DOHH2 (cell line): Measurements from ENCODE around the gene NSG2.

Experiments used
- H3F3A ChIP-seq: fragments of 200-600 bp; sonication (generic), shearing (Covaris generic); 2 replicates; pipeline ENCODE4 v1.6.0; 2016; ENCODE audit warnings: antibody characterized with exemption, mild to moderate bottlenecking; ENCODE audit not compliant: control insufficient read depth, insufficient read depth
- H3K27ac ChIP-seq: fragments of 200-600 bp; sonication (generic); 2 replicates; pipeline ENCODE4 v1.5.1; 2014; ENCODE audit warnings: low read depth, mild to moderate bottlenecking, low read length, moderate library complexity
- H3K27me3 ChIP-seq: fragments of 200-600 bp; sonication (generic); 2 replicates; pipeline ENCODE4 v1.6.1; 2014; ENCODE audit warnings: mild to moderate bottlenecking, low read length, mixed read lengths; ENCODE audit not compliant: control insufficient read depth
- H3K36me3 ChIP-seq: fragments of 200-600 bp; sonication (generic); 2 replicates; pipeline ENCODE4 v1.6.1; 2014; ENCODE audit warnings: mild to moderate bottlenecking, low read length, moderate library complexity, mixed read lengths; ENCODE audit not compliant: control insufficient read depth
- H3K4me1 ChIP-seq: fragments of 200-600 bp; sonication (generic); 2 replicates; pipeline ENCODE4 v1.6.1; 2014; ENCODE audit warnings: mild to moderate bottlenecking, low read length, mixed read lengths; ENCODE audit not compliant: control insufficient read depth
- H3K4me2 ChIP-seq: fragments of 200-600 bp; sonication (generic); 2 replicates; pipeline ENCODE4 v1.6.0; 2014; ENCODE audit warnings: mild to moderate bottlenecking, low read length, moderate library complexity
- H3K4me3 ChIP-seq: fragments of 200-600 bp; sonication (generic); 2 replicates; pipeline ENCODE4 v1.5.1; 2014; ENCODE audit warnings: mild to moderate bottlenecking, low read length, mixed read lengths
- H3K79me2 ChIP-seq: fragments of 200-600 bp; sonication (generic); 2 replicates; pipeline ENCODE4 v1.6.1; 2014; ENCODE audit warnings: mild to moderate bottlenecking, low read length, mixed read lengths; ENCODE audit not compliant: control insufficient read depth
- H3K9me2 ChIP-seq: fragments of 200-600 bp; sonication (generic); replicated peaks from 2 replicates; pipeline ENCODE4 v1.6.1; 2014; ENCODE audit warnings: mild to moderate bottlenecking, low read length, mixed read lengths; ENCODE audit not compliant: control insufficient read depth
- H3K9me3 ChIP-seq: fragments of 200-600 bp; sonication (generic); 2 replicates; pipeline ENCODE4 v1.6.1; 2014; ENCODE audit warnings: antibody characterized with exemption, low read length, mixed read lengths; ENCODE audit not compliant: control insufficient read depth, insufficient read depth
- H4K20me1 ChIP-seq: fragments of 200-600 bp; sonication (generic); 2 replicates; pipeline ENCODE4 v1.6.0; 2014; ENCODE audit warnings: low read depth, mild to moderate bottlenecking, antibody characterized with exemption, low read length, moderate library complexity; ENCODE audit not compliant: control insufficient read depth, insufficient read depth
- EZH2phosphoT487 ChIP-seq: fragments of 200-600 bp; sonication (generic); IDR thresholded peaks from 2 replicates; pipeline ENCODE4 v1.6.1; 2017; ENCODE audit warnings: borderline replicate concordance, mild to moderate bottlenecking, antibody characterized with exemption, low read length, moderate library complexity, mixed read lengths
- TF ChIP-seq, protein P1 (sequence below): fragments of 200-600 bp; sonication (generic); IDR thresholded peaks from one replicate; pipeline ENCODE4 v1.5.1; 2014; ENCODE audit warnings: antibody characterized with exemption, mild to moderate bottlenecking, low read depth, low read length; ENCODE audit not compliant: poor library complexity, severe bottlenecking

The NSG2 gene

DNA sequence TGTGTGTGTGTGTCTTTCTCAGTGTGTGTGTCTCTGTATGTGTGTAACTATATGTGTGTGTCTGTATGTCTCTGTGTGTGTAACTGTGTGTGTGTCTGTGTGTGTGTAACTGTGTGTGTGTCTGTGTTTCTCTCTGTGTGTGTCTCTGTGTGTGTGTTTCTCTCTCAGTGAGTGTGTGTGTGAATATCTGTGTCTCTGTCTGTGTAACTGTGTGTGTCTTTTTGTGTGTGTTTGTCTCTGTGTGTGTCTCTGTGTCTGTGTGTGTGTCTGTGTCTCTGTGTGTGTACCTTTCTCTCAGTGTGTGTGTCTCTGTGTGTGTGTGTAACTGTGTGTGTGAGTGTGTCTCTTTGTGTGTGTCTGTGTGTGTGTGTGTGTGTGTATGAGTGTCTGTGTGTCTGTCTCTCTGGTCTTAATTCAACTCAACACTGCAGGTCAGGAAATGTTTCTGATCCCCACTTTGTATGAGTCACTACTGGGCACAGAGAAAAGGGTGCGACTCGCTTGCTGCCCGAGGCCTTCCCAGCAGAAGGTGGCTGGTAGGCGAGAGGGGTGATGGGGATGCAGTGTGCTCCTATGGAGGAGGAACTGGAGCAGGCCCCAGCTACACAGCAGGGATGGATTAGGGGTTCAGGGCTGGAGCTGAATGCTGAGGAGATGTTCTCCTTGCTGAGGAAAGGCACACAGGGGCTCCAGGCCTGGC, 52.1 kb downstream of the NSG2 start:
- H3F3A ChIP-seq = no peaks in the 10 kb centered on the region
- no peak overlapping the region for H3K4me2 ChIP-seq
- no peak overlapping the region for H3K27ac ChIP-seq
- no peaks in the 10 kb centered on the region for H3K79me2 ChIP-seq
- peaks cover 11% of the 10 kb centered on the region for H3K4me1 ChIP-seq
- H3K36me3 ChIP-seq = no peaks in the 10 kb centered on the region
- no peaks in the 10 kb centered on the region for H3K9me3 ChIP-seq
- H3K27me3 ChIP-seq = peaks cover 5% of the 10 kb centered on the region; the same call in 1 of the 2 replicates
- H3K4me3 ChIP-seq = no peak overlapping the region
- no peaks in the 10 kb centered on the region for H4K20me1 ChIP-seq
- no peaks in the 10 kb centered on the region for H3K9me2 ChIP-seq
- TF ChIP-seq, protein P1, sequence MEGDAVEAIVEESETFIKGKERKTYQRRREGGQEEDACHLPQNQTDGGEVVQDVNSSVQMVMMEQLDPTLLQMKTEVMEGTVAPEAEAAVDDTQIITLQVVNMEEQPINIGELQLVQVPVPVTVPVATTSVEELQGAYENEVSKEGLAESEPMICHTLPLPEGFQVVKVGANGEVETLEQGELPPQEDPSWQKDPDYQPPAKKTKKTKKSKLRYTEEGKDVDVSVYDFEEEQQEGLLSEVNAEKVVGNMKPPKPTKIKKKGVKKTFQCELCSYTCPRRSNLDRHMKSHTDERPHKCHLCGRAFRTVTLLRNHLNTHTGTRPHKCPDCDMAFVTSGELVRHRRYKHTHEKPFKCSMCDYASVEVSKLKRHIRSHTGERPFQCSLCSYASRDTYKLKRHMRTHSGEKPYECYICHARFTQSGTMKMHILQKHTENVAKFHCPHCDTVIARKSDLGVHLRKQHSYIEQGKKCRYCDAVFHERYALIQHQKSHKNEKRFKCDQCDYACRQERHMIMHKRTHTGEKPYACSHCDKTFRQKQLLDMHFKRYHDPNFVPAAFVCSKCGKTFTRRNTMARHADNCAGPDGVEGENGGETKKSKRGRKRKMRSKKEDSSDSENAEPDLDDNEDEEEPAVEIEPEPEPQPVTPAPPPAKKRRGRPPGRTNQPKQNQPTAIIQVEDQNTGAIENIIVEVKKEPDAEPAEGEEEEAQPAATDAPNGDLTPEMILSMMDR = no peak
- no peak for TF ChIP-seq EZH2phosphoT487

DNA sequence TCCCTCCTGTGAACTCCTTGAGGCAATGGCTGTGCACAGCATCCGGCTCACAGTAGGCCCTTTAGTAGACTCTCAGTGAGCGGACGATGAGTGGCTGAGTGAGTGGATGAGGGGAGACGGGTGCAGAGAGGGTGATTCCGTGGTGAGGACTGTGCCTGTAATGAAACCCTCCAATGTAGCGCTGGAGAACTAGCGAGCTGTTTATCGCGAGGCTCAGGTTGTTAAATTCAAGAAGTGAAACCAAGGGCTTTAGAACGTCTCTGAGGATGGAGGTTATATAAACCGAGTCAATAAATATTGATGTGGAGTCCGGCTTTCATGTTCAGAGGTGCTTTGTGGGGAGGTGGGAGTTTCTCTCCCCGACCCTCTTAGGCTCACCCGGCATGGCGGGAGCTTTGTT, 53.2 kb downstream of the NSG2 start:
- no peak overlapping the region for H3K27ac ChIP-seq
- H3K9me3 ChIP-seq = no peaks in the 10 kb centered on the region
- peaks cover 5% of the 10 kb centered on the region; the same call in 1 of the 2 replicates for H3K27me3 ChIP-seq
- no peaks in the 10 kb centered on the region for H4K20me1 ChIP-seq
- no peak overlapping the region for H3K4me2 ChIP-seq
- peaks cover 11% of the 10 kb centered on the region for H3K4me1 ChIP-seq
- TF ChIP-seq, protein P1 = no peak
- TF ChIP-seq EZH2phosphoT487 = no peak
- no peaks in the 10 kb centered on the region for H3K9me2 ChIP-seq
- no peaks in the 10 kb centered on the region for H3F3A ChIP-seq
- H3K36me3 ChIP-seq = no peaks in the 10 kb centered on the region
- no peaks in the 10 kb centered on the region for H3K79me2 ChIP-seq
- no peak overlapping the region for H3K4me3 ChIP-seq

DNA sequence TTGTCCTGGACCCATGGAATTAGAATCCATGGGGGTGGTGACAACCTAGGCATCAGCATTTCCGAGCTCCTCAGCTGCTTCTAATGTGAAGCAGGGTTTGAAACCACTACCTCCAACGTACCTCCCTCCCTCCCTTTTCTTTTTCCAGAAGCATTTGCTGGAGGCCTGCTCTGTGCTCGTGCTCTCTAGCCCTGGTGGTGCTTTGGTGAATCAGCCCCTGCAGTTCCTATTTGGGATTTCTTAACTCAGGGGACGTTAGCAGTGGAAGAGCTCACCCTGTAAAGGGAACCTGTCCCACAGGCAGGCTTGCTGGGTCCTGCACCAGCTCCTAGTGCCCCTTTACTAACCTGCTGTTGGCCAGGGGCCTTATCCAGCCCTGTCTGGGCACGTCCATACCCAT, 55.0 kb downstream of the NSG2 start:
- Histone ChIP-seq H3K27me3 (0 out of 2 replicates have a peak, but pooled peaks cover 2% of the 10 kb centered on the region), H4K20me1 (no peaks in the 10 kb centered on the region), H3F3A (no peaks in the 10 kb centered on the region), H3K27ac (no peak overlapping the region), H3K9me3 (no peaks in the 10 kb centered on the region), H3K9me2 (no peaks in the 10 kb centered on the region), H3K4me1 (peaks cover 5% of the 10 kb centered on the region), H3K36me3 (no peaks in the 10 kb centered on the region), H3K4me2 (no peak overlapping the region), H3K79me2 (no peaks in the 10 kb centered on the region), H3K4me3 (no peak overlapping the region)
- no peak for TF ChIP-seq EZH2phosphoT487
- TF ChIP-seq, protein P1 = no peak
